Measurements from ENCODE around the gene PPM1N. TPM values are rescaled to one million over a fixed set of nuclear protein-coding genes. Genes with fewer than 3 reads are reported as not detected.
A peak's percentile ranks its signal among the peaks of the same experiment; 100 is the strongest.

Gene PPM1N
- total and polyA plus RNA-seq, 2 of the 13 experiments (the other 11 are each of a cell fraction or from before 2014, with no cell fraction given) = 0.31 to 1.8 TPM

DNA sequence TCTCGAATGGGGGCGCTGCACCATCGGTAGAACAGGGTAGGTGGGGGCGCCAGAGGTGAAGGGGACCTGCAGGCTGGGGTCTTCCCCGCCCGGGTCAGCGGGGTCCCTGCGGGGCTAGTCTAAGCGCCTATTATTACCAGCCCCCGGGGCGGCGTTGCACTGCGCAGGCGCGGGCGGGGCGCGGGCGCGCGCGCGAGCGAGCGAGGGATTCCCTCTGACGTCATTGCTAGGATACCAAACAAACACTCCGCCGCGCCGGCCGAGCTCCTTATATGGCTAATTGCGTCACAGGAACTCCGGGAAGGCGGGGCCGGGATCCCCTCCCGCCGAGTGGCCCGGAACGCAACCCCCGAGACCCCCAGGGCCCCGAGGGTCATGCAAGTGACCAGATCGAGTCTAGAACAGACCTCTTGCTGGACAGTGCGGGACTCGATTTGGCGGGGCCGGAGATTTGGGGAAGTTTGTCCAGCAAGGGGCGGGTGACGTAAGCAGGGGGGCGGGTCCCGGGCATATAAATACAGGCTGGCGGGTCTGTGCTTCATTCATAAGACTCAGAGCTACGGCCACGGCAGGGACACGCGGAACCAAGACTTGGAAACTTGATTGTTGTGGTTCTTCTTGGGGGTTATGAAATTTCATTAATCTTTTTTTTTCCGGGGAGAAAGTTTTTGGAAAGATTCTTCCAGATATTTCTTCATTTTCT lies 30.6 kb upstream of the PPM1N start, which contains the start of gene FOSB (continued):
- TF ChIP-seq, protein P1, sequence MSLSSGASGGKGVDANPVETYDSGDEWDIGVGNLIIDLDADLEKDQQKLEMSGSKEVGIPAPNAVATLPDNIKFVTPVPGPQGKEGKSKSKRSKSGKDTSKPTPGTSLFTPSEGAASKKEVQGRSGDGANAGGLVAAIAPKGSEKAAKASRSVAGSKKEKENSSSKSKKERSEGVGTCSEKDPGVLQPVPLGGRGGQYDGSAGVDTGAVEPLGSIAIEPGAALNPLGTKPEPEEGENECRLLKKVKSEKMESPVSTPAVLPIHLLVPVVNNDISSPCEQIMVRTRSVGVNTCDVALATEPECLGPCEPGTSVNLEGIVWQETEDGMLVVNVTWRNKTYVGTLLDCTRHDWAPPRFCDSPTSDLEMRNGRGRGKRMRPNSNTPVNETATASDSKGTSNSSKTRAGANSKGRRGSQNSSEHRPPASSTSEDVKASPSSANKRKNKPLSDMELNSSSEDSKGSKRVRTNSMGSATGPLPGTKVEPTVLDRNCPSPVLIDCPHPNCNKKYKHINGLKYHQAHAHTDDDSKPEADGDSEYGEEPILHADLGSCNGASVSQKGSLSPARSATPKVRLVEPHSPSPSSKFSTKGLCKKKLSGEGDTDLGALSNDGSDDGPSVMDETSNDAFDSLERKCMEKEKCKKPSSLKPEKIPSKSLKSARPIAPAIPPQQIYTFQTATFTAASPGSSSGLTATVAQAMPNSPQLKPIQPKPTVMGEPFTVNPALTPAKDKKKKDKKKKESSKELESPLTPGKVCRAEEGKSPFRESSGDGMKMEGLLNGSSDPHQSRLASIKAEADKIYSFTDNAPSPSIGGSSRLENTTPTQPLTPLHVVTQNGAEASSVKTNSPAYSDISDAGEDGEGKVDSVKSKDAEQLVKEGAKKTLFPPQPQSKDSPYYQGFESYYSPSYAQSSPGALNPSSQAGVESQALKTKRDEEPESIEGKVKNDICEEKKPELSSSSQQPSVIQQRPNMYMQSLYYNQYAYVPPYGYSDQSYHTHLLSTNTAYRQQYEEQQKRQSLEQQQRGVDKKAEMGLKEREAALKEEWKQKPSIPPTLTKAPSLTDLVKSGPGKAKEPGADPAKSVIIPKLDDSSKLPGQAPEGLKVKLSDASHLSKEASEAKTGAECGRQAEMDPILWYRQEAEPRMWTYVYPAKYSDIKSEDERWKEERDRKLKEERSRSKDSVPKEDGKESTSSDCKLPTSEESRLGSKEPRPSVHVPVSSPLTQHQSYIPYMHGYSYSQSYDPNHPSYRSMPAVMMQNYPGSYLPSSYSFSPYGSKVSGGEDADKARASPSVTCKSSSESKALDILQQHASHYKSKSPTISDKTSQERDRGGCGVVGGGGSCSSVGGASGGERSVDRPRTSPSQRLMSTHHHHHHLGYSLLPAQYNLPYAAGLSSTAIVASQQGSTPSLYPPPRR (CRISPR knock-in tag; IDR thresholded peaks at IDR 0.05; ENCODE audit: borderline replicate concordance) = no peak
- TF ChIP-seq KDM2A (CRISPR knock-in tag; IDR thresholded peaks at IDR 0.05; ENCODE audit: borderline replicate concordance, low read depth) = peak; percentile 67
- TF ChIP-seq FOSL2 (CRISPR knock-in tag; IDR thresholded peaks at IDR 0.05) = peak; percentile 31
- TF ChIP-seq, protein P2, sequence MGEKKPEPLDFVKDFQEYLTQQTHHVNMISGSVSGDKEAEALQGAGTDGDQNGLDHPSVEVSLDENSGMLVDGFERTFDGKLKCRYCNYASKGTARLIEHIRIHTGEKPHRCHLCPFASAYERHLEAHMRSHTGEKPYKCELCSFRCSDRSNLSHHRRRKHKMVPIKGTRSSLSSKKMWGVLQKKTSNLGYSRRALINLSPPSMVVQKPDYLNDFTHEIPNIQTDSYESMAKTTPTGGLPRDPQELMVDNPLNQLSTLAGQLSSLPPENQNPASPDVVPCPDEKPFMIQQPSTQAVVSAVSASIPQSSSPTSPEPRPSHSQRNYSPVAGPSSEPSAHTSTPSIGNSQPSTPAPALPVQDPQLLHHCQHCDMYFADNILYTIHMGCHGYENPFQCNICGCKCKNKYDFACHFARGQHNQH (CRISPR knock-in tag; IDR thresholded peaks at IDR 0.05) = peak; percentile 72
- TF ChIP-seq ASH2L (IDR thresholded peaks at IDR 0.05; ENCODE audit: insufficient read length, low read depth, low read length) = no peak
- TF ChIP-seq, protein P3, sequence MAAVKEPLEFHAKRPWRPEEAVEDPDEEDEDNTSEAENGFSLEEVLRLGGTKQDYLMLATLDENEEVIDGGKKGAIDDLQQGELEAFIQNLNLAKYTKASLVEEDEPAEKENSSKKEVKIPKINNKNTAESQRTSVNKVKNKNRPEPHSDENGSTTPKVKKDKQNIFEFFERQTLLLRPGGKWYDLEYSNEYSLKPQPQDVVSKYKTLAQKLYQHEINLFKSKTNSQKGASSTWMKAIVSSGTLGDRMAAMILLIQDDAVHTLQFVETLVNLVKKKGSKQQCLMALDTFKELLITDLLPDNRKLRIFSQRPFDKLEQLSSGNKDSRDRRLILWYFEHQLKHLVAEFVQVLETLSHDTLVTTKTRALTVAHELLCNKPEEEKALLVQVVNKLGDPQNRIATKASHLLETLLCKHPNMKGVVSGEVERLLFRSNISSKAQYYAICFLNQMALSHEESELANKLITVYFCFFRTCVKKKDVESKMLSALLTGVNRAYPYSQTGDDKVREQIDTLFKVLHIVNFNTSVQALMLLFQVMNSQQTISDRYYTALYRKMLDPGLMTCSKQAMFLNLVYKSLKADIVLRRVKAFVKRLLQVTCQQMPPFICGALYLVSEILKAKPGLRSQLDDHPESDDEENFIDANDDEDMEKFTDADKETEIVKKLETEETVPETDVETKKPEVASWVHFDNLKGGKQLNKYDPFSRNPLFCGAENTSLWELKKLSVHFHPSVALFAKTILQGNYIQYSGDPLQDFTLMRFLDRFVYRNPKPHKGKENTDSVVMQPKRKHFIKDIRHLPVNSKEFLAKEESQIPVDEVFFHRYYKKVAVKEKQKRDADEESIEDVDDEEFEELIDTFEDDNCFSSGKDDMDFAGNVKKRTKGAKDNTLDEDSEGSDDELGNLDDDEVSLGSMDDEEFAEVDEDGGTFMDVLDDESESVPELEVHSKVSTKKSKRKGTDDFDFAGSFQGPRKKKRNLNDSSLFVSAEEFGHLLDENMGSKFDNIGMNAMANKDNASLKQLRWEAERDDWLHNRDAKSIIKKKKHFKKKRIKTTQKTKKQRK (IDR thresholded peaks at IDR 0.05; ENCODE audit: low read length) = no peak
- no peak for TF ChIP-seq DNMT3B (CRISPR knock-in tag; conservative IDR thresholded peaks at IDR 0.05)
- TF ChIP-seq, protein P4, sequence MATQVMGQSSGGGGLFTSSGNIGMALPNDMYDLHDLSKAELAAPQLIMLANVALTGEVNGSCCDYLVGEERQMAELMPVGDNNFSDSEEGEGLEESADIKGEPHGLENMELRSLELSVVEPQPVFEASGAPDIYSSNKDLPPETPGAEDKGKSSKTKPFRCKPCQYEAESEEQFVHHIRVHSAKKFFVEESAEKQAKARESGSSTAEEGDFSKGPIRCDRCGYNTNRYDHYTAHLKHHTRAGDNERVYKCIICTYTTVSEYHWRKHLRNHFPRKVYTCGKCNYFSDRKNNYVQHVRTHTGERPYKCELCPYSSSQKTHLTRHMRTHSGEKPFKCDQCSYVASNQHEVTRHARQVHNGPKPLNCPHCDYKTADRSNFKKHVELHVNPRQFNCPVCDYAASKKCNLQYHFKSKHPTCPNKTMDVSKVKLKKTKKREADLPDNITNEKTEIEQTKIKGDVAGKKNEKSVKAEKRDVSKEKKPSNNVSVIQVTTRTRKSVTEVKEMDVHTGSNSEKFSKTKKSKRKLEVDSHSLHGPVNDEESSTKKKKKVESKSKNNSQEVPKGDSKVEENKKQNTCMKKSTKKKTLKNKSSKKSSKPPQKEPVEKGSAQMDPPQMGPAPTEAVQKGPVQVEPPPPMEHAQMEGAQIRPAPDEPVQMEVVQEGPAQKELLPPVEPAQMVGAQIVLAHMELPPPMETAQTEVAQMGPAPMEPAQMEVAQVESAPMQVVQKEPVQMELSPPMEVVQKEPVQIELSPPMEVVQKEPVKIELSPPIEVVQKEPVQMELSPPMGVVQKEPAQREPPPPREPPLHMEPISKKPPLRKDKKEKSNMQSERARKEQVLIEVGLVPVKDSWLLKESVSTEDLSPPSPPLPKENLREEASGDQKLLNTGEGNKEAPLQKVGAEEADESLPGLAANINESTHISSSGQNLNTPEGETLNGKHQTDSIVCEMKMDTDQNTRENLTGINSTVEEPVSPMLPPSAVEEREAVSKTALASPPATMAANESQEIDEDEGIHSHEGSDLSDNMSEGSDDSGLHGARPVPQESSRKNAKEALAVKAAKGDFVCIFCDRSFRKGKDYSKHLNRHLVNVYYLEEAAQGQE (IDR thresholded peaks at IDR 0.05; ENCODE audit: borderline replicate concordance in 1 of 2, low read depth in 1 of 2, low read length in 2 of 2) = peak in 1 of 2 experiments; percentile 42; a peak in 1 of 4 replicates
- no peak for TF ChIP-seq ZNF556 (CRISPR knock-in tag; IDR thresholded peaks at IDR 0.05; ENCODE audit: borderline replicate concordance)
- no peak for TF ChIP-seq RCOR2 (CRISPR knock-in tag; IDR thresholded peaks at IDR 0.05)
- peak; percentile 34; the same call in 1 of the 2 replicates for TF ChIP-seq MAZ (IDR thresholded peaks at IDR 0.05; ENCODE audit: borderline replicate concordance, low read depth, low read length)
- TF ChIP-seq MAZ (CRISPR knock-in tag; IDR thresholded peaks at IDR 0.05; ENCODE audit: low read depth) = no peak
- no peak for TF ChIP-seq ZIK1 (CRISPR knock-in tag; IDR thresholded peaks at IDR 0.05; ENCODE audit: borderline replicate concordance, low read depth)
- TF ChIP-seq ZNF749 (CRISPR knock-in tag; IDR thresholded peaks at IDR 0.05; ENCODE audit: borderline replicate concordance) = no peak
- TF ChIP-seq MTF2 (CRISPR knock-in tag; IDR thresholded peaks at IDR 0.05; ENCODE audit: borderline replicate concordance) = no peak
